Erythroblast (primary cell): ENCODE results near the gene SLC9A5.

Source experiments
- GATA1 ChIP-seq: IDR thresholded peaks from 2 replicates; pipeline ENCODE4 v1.6.1; 2011; ENCODE audit warnings: low read depth, mild to moderate bottlenecking, control low read depth, low read length, moderate library complexity
- POLR2A ChIP-seq: IDR thresholded peaks from 2 replicates; pipeline ENCODE4 v1.6.1; 2011; ENCODE audit warnings: mild to moderate bottlenecking, low read length

DNA sequence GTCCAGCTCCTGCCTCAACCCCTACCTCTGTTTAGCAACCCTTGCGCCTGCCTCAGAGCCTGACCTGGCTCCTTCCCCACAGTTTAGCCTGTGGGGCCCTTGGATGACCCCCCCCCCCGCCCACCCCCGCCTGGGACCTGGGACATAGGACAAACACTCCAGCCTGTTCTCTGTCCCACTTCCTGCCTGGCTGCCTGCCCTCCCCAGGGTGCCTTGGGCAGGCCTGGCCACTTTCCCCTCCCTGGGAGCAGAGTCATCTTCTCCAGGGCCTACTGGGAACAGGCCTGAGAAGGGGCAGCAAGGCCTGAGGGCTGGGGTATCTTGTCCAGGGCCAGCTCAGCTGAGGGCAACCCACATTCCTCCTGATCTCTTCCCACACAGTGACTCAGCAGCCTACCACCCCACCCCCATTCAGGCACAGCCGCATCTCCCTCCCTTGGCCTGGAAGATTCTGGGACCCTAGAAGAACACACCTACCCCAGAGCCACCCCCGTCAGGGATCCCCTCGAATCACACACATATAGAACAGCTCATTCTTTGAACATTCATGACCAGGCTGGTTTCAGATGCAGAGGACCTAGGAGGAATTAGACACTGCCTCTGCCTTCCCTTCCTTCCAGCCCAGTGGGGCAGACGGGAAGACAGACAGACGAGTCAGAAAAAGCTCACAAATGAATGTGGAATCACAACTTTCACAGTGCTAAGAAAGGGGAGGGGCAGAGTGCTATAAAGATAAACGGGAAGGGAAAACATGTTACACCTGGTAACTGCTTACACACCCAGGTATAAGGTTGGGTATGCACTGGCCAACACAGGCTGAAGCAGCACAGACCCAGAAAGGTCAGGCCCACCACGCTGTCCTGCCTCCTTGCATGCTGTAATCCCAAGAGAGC is 7.5 kb upstream of the SLC9A5 start:
- no peak for TF ChIP-seq POLR2A
- no peak for TF ChIP-seq GATA1
